Measurements from ENCODE around the gene BANF2.

The BANF2 gene

GRCh38 chr20:17735959-17736621 is 36.3 kb downstream of the BANF2 start:
- no peak for DNase-seq (ENCODE audit: low read depth)

GRCh38 chr20:17738154-17738553 is 38.4 kb downstream of the BANF2 start:
- DNase-seq (ENCODE audit: low read depth) = no peak

GRCh38 chr20:17741220-17741619 is 41.5 kb downstream of the BANF2 start:
- DNase-seq (ENCODE audit: low read depth) = no peak

GRCh38 chr20:17742731-17743130 is 43.0 kb downstream of the BANF2 start:
- DNase-seq (ENCODE audit: low read depth) = no peak

- DNase-seq (ENCODE audit: low read depth) = no peak
These were observed 43.9 kb downstream of the BANF2 start for GRCh38 chr20:17743677-17744076.

- DNase-seq (ENCODE audit: low read depth) = no peak
These were observed 47.7 kb downstream of the BANF2 start for GRCh38 chr20:17747431-17747846.

- no peak for DNase-seq (ENCODE audit: low read depth)
These were observed 48.5 kb downstream of the BANF2 start for GRCh38 chr20:17748279-17748678.

- DNase-seq (ENCODE audit: low read depth) = no peak
These were observed 49.8 kb downstream of the BANF2 start for GRCh38 chr20:17749626-17749977.

- no peak for DNase-seq (ENCODE audit: low read depth)
These were observed 50.4 kb downstream of the BANF2 start for GRCh38 chr20:17749978-17750721.

- no peak for DNase-seq (ENCODE audit: low read depth)
These were observed 50.9 kb downstream of the BANF2 start for GRCh38 chr20:17750722-17751045.

- no peak for DNase-seq (ENCODE audit: low read depth)
These were observed 51.9 kb downstream of the BANF2 start for GRCh38 chr20:17751640-17752039.

- no peak for DNase-seq (ENCODE audit: low read depth)
These were observed 52.7 kb downstream of the BANF2 start for GRCh38 chr20:17752459-17752858.

- no peak for DNase-seq (ENCODE audit: low read depth)
These were observed 53.8 kb downstream of the BANF2 start for GRCh38 chr20:17753516-17753915.

- DNase-seq (ENCODE audit: low read depth) = no peak
These were observed 56.8 kb downstream of the BANF2 start for GRCh38 chr20:17756529-17756928.

GRCh38 chr20:17757496-17757895 is 57.7 kb downstream of the BANF2 start:
- no peak for DNase-seq (ENCODE audit: low read depth)

- no peak for DNase-seq (ENCODE audit: low read depth)
These were observed 58.2 kb downstream of the BANF2 start for GRCh38 chr20:17758010-17758409.

- no peak for DNase-seq (ENCODE audit: low read depth)
These were observed 58.7 kb downstream of the BANF2 start for GRCh38 chr20:17758512-17758911.

GRCh38 chr20:17759449-17759848 is 59.7 kb downstream of the BANF2 start:
- no peak for DNase-seq (ENCODE audit: low read depth)

GRCh38 chr20:17761604-17762003 is 61.8 kb downstream of the BANF2 start:
- DNase-seq (ENCODE audit: low read depth) = no peak

GRCh38 chr20:17762243-17762872 is 62.6 kb downstream of the BANF2 start:
- DNase-seq (ENCODE audit: low read depth) = no peak

- no peak for DNase-seq (ENCODE audit: low read depth)
These were observed 63.2 kb downstream of the BANF2 start for GRCh38 chr20:17762873-17763557.

GRCh38 chr20:17765017-17765416 is 65.3 kb downstream of the BANF2 start:
- no peak for DNase-seq (ENCODE audit: low read depth)

GRCh38 chr20:17765584-17765983 is 65.8 kb downstream of the BANF2 start:
- no peak for DNase-seq (ENCODE audit: low read depth)

Measured in T-helper 22 cell (primary cell).